Panc1 (cell line): ENCODE data around the gene ZNF318. TPM values are rescaled to one million over a fixed set of nuclear protein-coding genes. Genes with fewer than 3 reads are reported as not detected.

Experiments
- ATAC-seq: fragments of 200-7000 bp; cut with Tn5 transposase; 2 replicates; pipeline ENCODE4 v1.9.1; 2020; ENCODE audit warnings: mild to moderate bottlenecking, moderate library complexity
- BruUV-seq: library from RNA; stranded (reverse); fragments of 400-500 nt; replicated peaks from 2 replicates; lab custom pipeline; 2021; lab: Mats Ljungman, UMichigan
- CTCF ChIA-PET: fragments of 300-600 bp; sonication (Branson Sonifier 250); formaldehyde crosslinking; loops from one replicate; lab custom pipeline; 2022; ENCODE audit warnings: antibody characterized with exemption; lab: Charles Lee
- POLR2A ChIA-PET: fragments of 300-600 bp; sonication (Branson Sonifier 250); formaldehyde crosslinking; loops from one replicate; lab custom pipeline; 2022; ENCODE audit warnings: antibody characterized with exemption; lab: Charles Lee
- DNase-seq: peaks from one replicate; pipeline ENCODE4 v3.0.0-alpha.2; 2010; ENCODE audit warnings: low read depth, low spot score
- H3K27ac ChIP-seq: 2 replicates; pipeline ENCODE4 v1.5.1; 2011; ENCODE audit warnings: mild to moderate bottlenecking, low read length, inconsistent platforms
- H3K27me3 ChIP-seq: fragments of 200-500 bp; sonication (Bioruptor generic); 2 replicates; pipeline ENCODE4 v1.6.0; 2014; ENCODE audit warnings: low read length, inconsistent platforms; ENCODE audit not compliant: control insufficient read depth, insufficient read depth
- H3K36me3 ChIP-seq: fragments of 200-500 bp; sonication (Bioruptor generic); 2 replicates; pipeline ENCODE4 v1.5.1; 2014; ENCODE audit warnings: inconsistent platforms, mild to moderate bottlenecking, low read length, moderate library complexity; ENCODE audit not compliant: control insufficient read depth, insufficient read depth
- H3K4me1 ChIP-seq: 2 replicates; pipeline ENCODE4 v1.5.1; 2011; ENCODE audit warnings: inconsistent platforms, mild to moderate bottlenecking, low read length, moderate library complexity; ENCODE audit not compliant: control insufficient read depth, insufficient read depth
- H3K4me3 ChIP-seq, 2 experiments: 2 replicates each; pipeline ENCODE4 v1.5.1; 2011 to 2012; ENCODE audit warnings: low read depth in 2 of 2, low read length in 2 of 2, mild to moderate bottlenecking in 2 of 2, inconsistent platforms in 1 of 2, moderate library complexity in 1 of 2
- H3K9me3 ChIP-seq: fragments of 200-500 bp; sonication (Bioruptor generic); 2 replicates; pipeline ENCODE4 v1.5.1; 2014; ENCODE audit warnings: low read depth, mild to moderate bottlenecking, inconsistent platforms, low read length, moderate library complexity; ENCODE audit not compliant: control insufficient read depth, insufficient read depth
- POLR2AphosphoS5 ChIP-seq: IDR thresholded peaks from 2 replicates; pipeline ENCODE4 v1.6.1; 2012; ENCODE audit warnings: mild to moderate bottlenecking, low read depth, low read length, moderate library complexity
- SIN3A ChIP-seq: IDR thresholded peaks from 2 replicates; pipeline ENCODE4 v1.6.1; 2012; ENCODE audit warnings: low read depth, mild to moderate bottlenecking, low read length, moderate library complexity, borderline replicate concordance; ENCODE audit not compliant: insufficient read depth
- TCF7L2 ChIP-seq: IDR thresholded peaks from 2 replicates; pipeline ENCODE4 v1.6.1; 2011; ENCODE audit warnings: mild to moderate bottlenecking, low read depth, low read length, inconsistent platforms
- in situ Hi-C: cut with HindIII; loops from 2 replicates; pipeline ENCODE4 v1.10.0; 2016; ENCODE audit warnings: low sequenced_read_pairs, low pct_unique_long_range_greater_than_20kb
- intact Hi-C: fragments of 100-400 bp; cut with micrococcal nuclease; formaldehyde crosslinking; loops from one replicate; pipeline ENCODE4 v1.10.0; 2022; ENCODE audit not compliant: unreplicated experiment
- total RNA-seq: library from RNA; stranded (reverse); gene quantifications from one replicate; pipeline ENCODE4 v1.2.1, GENCODE V29; 2021; ENCODE audit not compliant: unreplicated experiment
- TF ChIP-seq, protein P1 (sequence below), 2 experiments: IDR thresholded peaks; 2 replicates each; pipeline ENCODE4 v1.6.1; 2011 to 2012; ENCODE audit warnings: low read depth in 2 of 2, control low read depth in 1 of 2, low read length in 1 of 2, mild to moderate bottlenecking in 1 of 2, moderate library complexity in 1 of 2; ENCODE audit not compliant: insufficient read depth in 1 of 2
- TF ChIP-seq, protein P2 (sequence below): fragments of 450-650 bp; IDR thresholded peaks from 2 replicates; pipeline ENCODE4 v1.5.1; 2017; ENCODE audit warnings: mild to moderate bottlenecking

The ZNF318 gene
- total RNA-seq, 1 experiment from 2014 or later = 28.0 TPM

- TF ChIP-seq SIN3A (no peak), POLR2AphosphoS5 (no peak), TCF7L2 (no peak)
- TF ChIP-seq, protein P1, sequence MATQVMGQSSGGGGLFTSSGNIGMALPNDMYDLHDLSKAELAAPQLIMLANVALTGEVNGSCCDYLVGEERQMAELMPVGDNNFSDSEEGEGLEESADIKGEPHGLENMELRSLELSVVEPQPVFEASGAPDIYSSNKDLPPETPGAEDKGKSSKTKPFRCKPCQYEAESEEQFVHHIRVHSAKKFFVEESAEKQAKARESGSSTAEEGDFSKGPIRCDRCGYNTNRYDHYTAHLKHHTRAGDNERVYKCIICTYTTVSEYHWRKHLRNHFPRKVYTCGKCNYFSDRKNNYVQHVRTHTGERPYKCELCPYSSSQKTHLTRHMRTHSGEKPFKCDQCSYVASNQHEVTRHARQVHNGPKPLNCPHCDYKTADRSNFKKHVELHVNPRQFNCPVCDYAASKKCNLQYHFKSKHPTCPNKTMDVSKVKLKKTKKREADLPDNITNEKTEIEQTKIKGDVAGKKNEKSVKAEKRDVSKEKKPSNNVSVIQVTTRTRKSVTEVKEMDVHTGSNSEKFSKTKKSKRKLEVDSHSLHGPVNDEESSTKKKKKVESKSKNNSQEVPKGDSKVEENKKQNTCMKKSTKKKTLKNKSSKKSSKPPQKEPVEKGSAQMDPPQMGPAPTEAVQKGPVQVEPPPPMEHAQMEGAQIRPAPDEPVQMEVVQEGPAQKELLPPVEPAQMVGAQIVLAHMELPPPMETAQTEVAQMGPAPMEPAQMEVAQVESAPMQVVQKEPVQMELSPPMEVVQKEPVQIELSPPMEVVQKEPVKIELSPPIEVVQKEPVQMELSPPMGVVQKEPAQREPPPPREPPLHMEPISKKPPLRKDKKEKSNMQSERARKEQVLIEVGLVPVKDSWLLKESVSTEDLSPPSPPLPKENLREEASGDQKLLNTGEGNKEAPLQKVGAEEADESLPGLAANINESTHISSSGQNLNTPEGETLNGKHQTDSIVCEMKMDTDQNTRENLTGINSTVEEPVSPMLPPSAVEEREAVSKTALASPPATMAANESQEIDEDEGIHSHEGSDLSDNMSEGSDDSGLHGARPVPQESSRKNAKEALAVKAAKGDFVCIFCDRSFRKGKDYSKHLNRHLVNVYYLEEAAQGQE (IDR thresholded peaks at IDR 0.05; ENCODE audit: insufficient read depth in 1 of 2, low read depth in 2 of 2, low read length in 1 of 2) = no peak
- TF ChIP-seq, protein P2, sequence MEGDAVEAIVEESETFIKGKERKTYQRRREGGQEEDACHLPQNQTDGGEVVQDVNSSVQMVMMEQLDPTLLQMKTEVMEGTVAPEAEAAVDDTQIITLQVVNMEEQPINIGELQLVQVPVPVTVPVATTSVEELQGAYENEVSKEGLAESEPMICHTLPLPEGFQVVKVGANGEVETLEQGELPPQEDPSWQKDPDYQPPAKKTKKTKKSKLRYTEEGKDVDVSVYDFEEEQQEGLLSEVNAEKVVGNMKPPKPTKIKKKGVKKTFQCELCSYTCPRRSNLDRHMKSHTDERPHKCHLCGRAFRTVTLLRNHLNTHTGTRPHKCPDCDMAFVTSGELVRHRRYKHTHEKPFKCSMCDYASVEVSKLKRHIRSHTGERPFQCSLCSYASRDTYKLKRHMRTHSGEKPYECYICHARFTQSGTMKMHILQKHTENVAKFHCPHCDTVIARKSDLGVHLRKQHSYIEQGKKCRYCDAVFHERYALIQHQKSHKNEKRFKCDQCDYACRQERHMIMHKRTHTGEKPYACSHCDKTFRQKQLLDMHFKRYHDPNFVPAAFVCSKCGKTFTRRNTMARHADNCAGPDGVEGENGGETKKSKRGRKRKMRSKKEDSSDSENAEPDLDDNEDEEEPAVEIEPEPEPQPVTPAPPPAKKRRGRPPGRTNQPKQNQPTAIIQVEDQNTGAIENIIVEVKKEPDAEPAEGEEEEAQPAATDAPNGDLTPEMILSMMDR = no peak
- Histone ChIP-seq H3K36me3 (no peaks in the 10 kb centered on the region), H3K4me1 (no peaks in the 10 kb centered on the region), H3K4me3 (no peak overlapping the region), H3K9me3 (no peaks in the 10 kb centered on the region), H3K27ac (no peak overlapping the region), H3K27me3 (no peaks in the 10 kb centered on the region)
- CTCF ChIA-PET = no interaction called here
- DNase-seq (no peak), ATAC-seq (no peak)
- POLR2A ChIA-PET = interaction anchor here (0.6 kb wide), 1 partner anchor 62 kb away, joined by 4 read pairs; the partner anchor contains the start of gene DNPH1
- intact Hi-C loops = no loop called here
- no TSS peak for BruUV-seq
- in situ Hi-C loops = no loop called here
These were observed 78.5 kb downstream of the ZNF318 start for GRCh38 chr6:43290905-43291355.

GRCh38 chr6:43290339-43290904 lies 79.0 kb downstream of the ZNF318 start:
- ChIA-PET CTCF (no interaction called here), POLR2A (no interaction called here)
- Histone ChIP-seq H3K9me3 (no peaks in the 10 kb centered on the region), H3K4me3 (no peak overlapping the region), H3K27me3 (no peaks in the 10 kb centered on the region), H3K4me1 (no peaks in the 10 kb centered on the region), H3K36me3 (no peaks in the 10 kb centered on the region), H3K27ac (no peak overlapping the region)
- intact Hi-C loops (no loop called here), in situ Hi-C loops (no loop called here)
- no TSS peak for BruUV-seq
- TF ChIP-seq, protein P1 (IDR thresholded peaks at IDR 0.05; ENCODE audit: insufficient read depth in 1 of 2, low read depth in 2 of 2, low read length in 1 of 2) = no peak
- TF ChIP-seq TCF7L2 (no peak), SIN3A (no peak), POLR2AphosphoS5 (no peak)
- TF ChIP-seq, protein P2 = no peak
- DNase-seq = no peak
- no peak for ATAC-seq
